ENCODE measurements around the gene ROR2. TPM values are rescaled to one million over a fixed set of nuclear protein-coding genes. Genes with fewer than 3 reads are reported as not detected.

Gene ROR2
- total and polyA plus RNA-seq, 2 of the 8 experiments (the other 6 are each of a cell fraction or from before 2014, with no cell fraction given) = 2.7 to 4.3 TPM

DNA sequence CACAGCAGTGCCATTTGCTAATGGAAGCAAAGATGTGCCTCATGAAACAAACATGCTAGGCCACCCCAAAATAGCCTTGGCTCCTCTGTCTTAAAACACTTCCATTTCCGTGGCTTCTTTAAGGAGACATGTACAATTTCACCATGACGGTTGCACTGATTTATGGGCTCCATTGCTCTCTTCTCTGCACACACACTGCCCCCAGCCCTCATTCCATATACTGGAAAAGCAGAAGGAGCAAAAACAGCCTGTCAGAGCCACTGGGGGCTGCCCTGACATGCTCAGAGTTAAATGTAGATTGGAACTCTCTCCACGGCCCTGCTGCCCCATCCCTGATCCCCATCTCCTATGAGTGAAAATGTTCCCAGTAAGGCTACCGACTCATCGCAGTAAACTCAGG, 114.8 kb downstream of the ROR2 start:
- Histone ChIP-seq H3K27me3 (replicated peaks in 1 of 4; ENCODE audit: control insufficient read depth in 3 of 4, extremely low read depth in 1 of 4, insufficient read depth in 3 of 4, low read length in 3 of 4) (no peaks in the 10 kb centered on the region), H2AFZ (ENCODE audit: low read length) (no peak overlapping the region), H2BK15ac (ENCODE audit: low read length) (no peak overlapping the region), H3K4ac (replicated peaks; ENCODE audit: insufficient read length, low read depth, low read length) (no peak overlapping the region), H2BK5ac (ENCODE audit: low read depth, low read length) (no peak overlapping the region), H3K79me1 (ENCODE audit: low read depth, low read length) (peaks cover 5% of the 10 kb centered on the region; the same call in 1 of the 2 replicates), H2AK5ac (ENCODE audit: low read depth, low read length) (no peak overlapping the region; the same call in 1 of the 2 replicates), H3K4me1 (replicated peaks in 1 of 4; ENCODE audit: control insufficient read depth in 3 of 4, insufficient read depth in 4 of 4, low read length in 3 of 4) (peaks cover 0 to 10% (median under 1%) of the 10 kb centered on the region in 4 experiments; a peak in 4 of 7 replicates), H3K56ac (replicated peaks; ENCODE audit: insufficient read length, low read depth, low read length) (no peak overlapping the region), H4K91ac (replicated peaks; ENCODE audit: insufficient read length, low read length) (no peak overlapping the region), H2BK12ac (ENCODE audit: low read depth, low read length) (no peak overlapping the region), H3K14ac (ENCODE audit: insufficient read length) (no peak overlapping the region), H2BK120ac (replicated peaks; ENCODE audit: low read depth, low read length) (no peak overlapping the region), H3K9me3 (ENCODE audit: insufficient read depth in 2 of 2, low read depth in 1 of 2, low read length in 1 of 2) (no peaks in the 10 kb centered on the region), H3K18ac (ENCODE audit: extremely low read depth, low read length) (no peak overlapping the region), H3K4me3 (ENCODE audit: extremely low read depth in 1 of 4, insufficient read depth in 2 of 4, low read depth in 3 of 4, low read length in 4 of 4) (no peak overlapping the region), H3K9ac (replicated peaks in 1 of 4; ENCODE audit: extremely low read depth in 1 of 4, low read depth in 3 of 4, low read length in 3 of 4) (no peak overlapping the region), H4K20me1 (replicated peaks in 1 of 2; ENCODE audit: control insufficient read depth in 1 of 2, insufficient read depth in 2 of 2, low read length in 2 of 2) (peaks cover 0 to 5% of the 10 kb centered on the region in 2 experiments), H3K4me2 (ENCODE audit: insufficient read depth in 1 of 2, low read depth in 2 of 2, low read length in 2 of 2) (no peak overlapping the region), H4K5ac (ENCODE audit: insufficient read length, low read depth, low read length) (no peak overlapping the region), H2BK20ac (ENCODE audit: low read length) (no peak overlapping the region), H3K79me2 (ENCODE audit: control insufficient read depth in 1 of 2, insufficient read depth in 2 of 2, low read length in 2 of 2) (no peaks in the 10 kb centered on the region), H4K8ac (ENCODE audit: extremely low read depth, insufficient read depth, low read length) (no peak overlapping the region), H3K36me3 (ENCODE audit: control insufficient read depth in 2 of 4, insufficient read depth in 4 of 4, low read length in 3 of 4) (no peaks in the 10 kb centered on the region), H3K23ac (ENCODE audit: insufficient read length) (no peak overlapping the region), H3K23me2 (ENCODE audit: low read depth, low read length) (peaks cover 6% of the 10 kb centered on the region; the same call in 1 of the 2 replicates), H3K27ac (ENCODE audit: low read depth, low read length) (no peak overlapping the region)
- POLR2A ChIA-PET (ENCODE audit: partially characterized antibody) = no interaction called here
- 89% methylated on average over 5 of the region's 5 CpGs; no CpG with 5 or more reads in 1 of the 2 experiments for WGBS, 2 experiments (ENCODE audit: extremely low coverage in 1 of 2, insufficient coverage in 1 of 2, insufficient read length in 1 of 2, insufficient replicate concordance in 2 of 2, low coverage in 1 of 2, low lambda C conversion rate in 2 of 2, missing lambda C conversion rate in 1 of 2)
- DNase-seq (ENCODE audit: low read depth in 1 of 2, low spot score in 2 of 2) = no peak
- CTCF ChIA-PET (ENCODE audit: partially characterized antibody) = interaction anchor here (0.9 to 1.6 kb wide), 2 partner anchors 26 to 108 kb away, joined by 4 to 5 read pairs; no protein-coding TSS in a partner anchor
- no peak for FAIRE-seq
- TF ChIP-seq MAFK (IDR thresholded peaks at IDR 0.05; ENCODE audit: low read depth, low read length) = no peak
- TF ChIP-seq CHD1 (IDR thresholded peaks at IDR 0.05; ENCODE audit: low read depth, low read length) = no peak
- no peak for TF ChIP-seq TCF12 (IDR thresholded peaks at IDR 0.05; ENCODE audit: low read depth, low read length)
- TF ChIP-seq PHF8 (conservative IDR thresholded peaks at IDR 0.05; ENCODE audit: low read depth, low read length) = no peak
- no peak for TF ChIP-seq BRCA1 (IDR thresholded peaks at IDR 0.05; ENCODE audit: low read depth, low read length)
- no peak for TF ChIP-seq CREB1 (IDR thresholded peaks at IDR 0.05)
- TF ChIP-seq HDAC2 (IDR thresholded peaks at IDR 0.05; ENCODE audit: borderline replicate concordance in 1 of 2, low read depth in 2 of 2, low read length in 2 of 2) = no peak
- no peak for TF ChIP-seq CHD2 (IDR thresholded peaks at IDR 0.05; ENCODE audit: low read length)
- no peak for TF ChIP-seq HDAC6 (IDR thresholded peaks at IDR 0.05; ENCODE audit: low read depth, low read length)
- no peak for TF ChIP-seq SIX5 (IDR thresholded peaks at IDR 0.05; ENCODE audit: low read depth, low read length)
- no peak for TF ChIP-seq KDM5A (IDR thresholded peaks at IDR 0.05; ENCODE audit: low read length)
- TF ChIP-seq YY1 (IDR thresholded peaks at IDR 0.05; ENCODE audit: low read depth, low read length) = no peak

Measured in H1 (cell line).